ENCODE measurements around the gene GZMM. TPM values are rescaled to one million over a fixed set of nuclear protein-coding genes. Genes with fewer than 3 reads are reported as not detected.

GZMM gene
- total RNA-seq, 2 donors from 2014 or later = 0.54 TPM; not detected in 1

DNA sequence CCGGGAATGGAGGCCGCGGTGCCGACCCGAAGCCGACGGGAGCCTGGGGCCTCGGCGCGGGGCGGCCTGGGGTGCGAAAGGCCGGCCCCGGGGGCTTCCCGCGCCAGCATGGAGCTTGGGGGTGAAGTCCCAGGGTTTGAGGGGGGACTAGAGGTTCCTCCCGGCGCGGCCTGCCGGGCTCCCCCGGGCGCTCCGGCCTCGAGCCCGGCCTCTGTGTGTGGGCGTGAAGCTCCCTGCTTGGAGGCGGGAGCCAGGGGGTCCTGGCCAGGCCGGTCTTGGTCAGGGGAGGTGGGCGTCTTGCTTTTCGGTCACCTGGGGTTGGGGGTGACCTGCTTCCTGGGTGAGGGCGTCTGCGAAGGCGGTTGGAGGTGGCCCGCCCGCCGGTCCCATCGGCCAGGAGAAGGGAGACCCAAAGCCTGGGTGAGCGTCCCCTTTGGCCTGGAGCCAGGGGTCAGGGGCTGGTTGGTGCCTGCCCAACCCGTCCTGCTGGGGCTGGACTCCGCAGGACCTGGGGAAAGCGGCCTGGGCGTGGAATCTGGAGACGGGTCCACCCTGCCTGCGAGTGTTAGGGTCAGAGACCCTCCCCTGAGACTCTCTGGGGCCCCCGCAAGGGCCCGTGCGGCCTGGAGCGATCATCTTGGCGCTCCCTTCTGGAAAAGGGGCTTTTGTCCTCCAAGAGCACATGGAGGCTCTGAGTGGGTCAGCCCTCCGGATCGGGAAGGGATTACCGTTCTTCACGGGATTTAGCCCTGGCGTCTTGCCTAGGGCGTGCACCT, 29.1 kb downstream of the GZMM start:
- TF ChIP-seq CTCF (IDR thresholded peaks at IDR 0.05) = no peak
- Histone ChIP-seq H3K27me3 (replicated peaks; ENCODE audit: insufficient read depth) (no peaks in the 10 kb centered on the region), H3K4me3 (peak overlapping the region; percentile 96), H3K36me3 (no peaks in the 10 kb centered on the region), H3K4me1 (ENCODE audit: control insufficient read depth in 1 of 2, low read depth in 2 of 2) (peaks cover 26 to 49% of the 10 kb centered on the region in 2 donors), H3K27ac (peak overlapping the region; percentile 67 to 71), H3K9me3 (no peaks in the 10 kb centered on the region)
- DNase-seq (ENCODE audit: low spot score) (no peak), ATAC-seq (ENCODE audit: insufficient number of reproducible peaks, low FRiP score, low read depth) (no peak)

GRCh38 chr19:573519-573825, 29.6 kb downstream of the GZMM start:
- Histone ChIP-seq H3K27ac (no peak overlapping the region), H3K4me3 (peak overlapping the region; percentile 96), H3K4me1 (ENCODE audit: control insufficient read depth in 1 of 2, low read depth in 2 of 2) (peaks cover 26 to 49% of the 10 kb centered on the region in 2 donors), H3K9me3 (no peaks in the 10 kb centered on the region), H3K27me3 (replicated peaks; ENCODE audit: insufficient read depth) (no peaks in the 10 kb centered on the region), H3K36me3 (peaks cover 4% of the 10 kb centered on the region)
- DNase-seq (ENCODE audit: low spot score) (no peak), ATAC-seq (ENCODE audit: insufficient number of reproducible peaks, low FRiP score, low read depth) (no peak)
- no peak for TF ChIP-seq CTCF (IDR thresholded peaks at IDR 0.05)

GRCh38 chr19:574658-575526, 31.0 kb downstream of the GZMM start:
- DNase-seq (ENCODE audit: low spot score) (no peak), ATAC-seq (ENCODE audit: insufficient number of reproducible peaks, low FRiP score, low read depth) (no peak)

GRCh38 chr19:575527-576506, 32.0 kb downstream of the GZMM start:
- H3K27ac ChIP-seq = no peak overlapping the region
- TF ChIP-seq CTCF (IDR thresholded peaks at IDR 0.05) = no peak
- DNase-seq (ENCODE audit: low spot score) (no peak), ATAC-seq (ENCODE audit: insufficient number of reproducible peaks, low FRiP score, low read depth) (no peak)
- H3K4me3 ChIP-seq = peak overlapping the region; percentile 54
- no peaks in the 10 kb centered on the region for H3K9me3 ChIP-seq
- H3K36me3 ChIP-seq = peaks cover 17% of the 10 kb centered on the region
- no peaks in the 10 kb centered on the region for H3K27me3 ChIP-seq (replicated peaks; ENCODE audit: insufficient read depth)
- peaks cover 26 to 49% of the 10 kb centered on the region in 2 donors for H3K4me1 ChIP-seq (ENCODE audit: control insufficient read depth in 1 of 2, low read depth in 2 of 2)

More at GRCh38 chr19:574658-575526, 31.0 kb downstream of the GZMM start:
- Histone ChIP-seq H3K4me3 (peak overlapping the region; percentile 54), H3K27ac (no peak overlapping the region), H3K4me1 (ENCODE audit: control insufficient read depth in 1 of 2, low read depth in 2 of 2) (peaks cover 26 to 49% of the 10 kb centered on the region in 2 donors), H3K36me3 (peaks cover 10% of the 10 kb centered on the region), H3K27me3 (replicated peaks; ENCODE audit: insufficient read depth) (no peaks in the 10 kb centered on the region), H3K9me3 (no peaks in the 10 kb centered on the region)
- TF ChIP-seq CTCF (IDR thresholded peaks at IDR 0.05) = no peak
